Measurements from ENCODE around the gene HYI. TPM values are rescaled to one million over a fixed set of nuclear protein-coding genes. Genes with fewer than 3 reads are reported as not detected.

Gene HYI
- total RNA-seq, 1 donor from 2014 or later: 28.6 TPM

- Mint-ChIP-seq H3K9me3 (ENCODE audit: low read depth) (peaks cover 3% of the 10 kb centered on the region), H3K36me3 (ENCODE audit: low read depth) (peaks cover 45% of the 10 kb centered on the region)
These were observed 3.3 kb downstream of the HYI start for GRCh38 chr1:43450251-43450941.

GRCh38 chr1:43449708-43450069 lies 4.0 kb downstream of the HYI start:
- H3K36me3 Mint-ChIP-seq (ENCODE audit: low read depth): peaks cover 45% of the 10 kb centered on the region
- no peaks in the 10 kb centered on the region for H3K27me3 Mint-ChIP-seq (ENCODE audit: low read depth)
- H3K4me3 Mint-ChIP-seq (ENCODE audit: unreplicated experiment): no peak overlapping the region
- H3K4me1 Mint-ChIP-seq (ENCODE audit: low read depth): peaks cover 24% of the 10 kb centered on the region
- H3K27ac Mint-ChIP-seq (ENCODE audit: unreplicated experiment): no peak overlapping the region
- TF ChIP-seq CTCF (IDR thresholded peaks at IDR 0.05): no peak
- H3K9me3 Mint-ChIP-seq (ENCODE audit: low read depth): peaks cover 3% of the 10 kb centered on the region
- no peak for DNase-seq (ENCODE audit: low spot score)

More at GRCh38 chr1:43450251-43450941, 3.3 kb downstream of the HYI start:
- Mint-ChIP-seq H3K27ac (ENCODE audit: unreplicated experiment) (no peak overlapping the region), H3K27me3 (ENCODE audit: low read depth) (no peaks in the 10 kb centered on the region), H3K4me1 (ENCODE audit: low read depth) (peaks cover 25% of the 10 kb centered on the region), H3K4me3 (ENCODE audit: unreplicated experiment) (no peak overlapping the region)
- no peak for DNase-seq (ENCODE audit: low spot score)
- no peak for TF ChIP-seq CTCF (IDR thresholded peaks at IDR 0.05)

- no peaks in the 10 kb centered on the region for H3K27me3 Mint-ChIP-seq (ENCODE audit: low read depth)
- no peak overlapping the region for H3K27ac Mint-ChIP-seq (ENCODE audit: unreplicated experiment)
- peaks cover 18% of the 10 kb centered on the region for H3K4me1 Mint-ChIP-seq (ENCODE audit: low read depth)
- no peak for TF ChIP-seq CTCF (IDR thresholded peaks at IDR 0.05)
- no peak for DNase-seq (ENCODE audit: low spot score)
- H3K9me3 Mint-ChIP-seq (ENCODE audit: low read depth): no peaks in the 10 kb centered on the region
- H3K4me3 Mint-ChIP-seq (ENCODE audit: unreplicated experiment): no peak overlapping the region
- peaks cover 45% of the 10 kb centered on the region for H3K36me3 Mint-ChIP-seq (ENCODE audit: low read depth)
These were observed 4.6 kb downstream of the HYI start for GRCh38 chr1:43448955-43449707.

- DNase-seq (ENCODE audit: low spot score): no peak
- peaks cover 47% of the 10 kb centered on the region for H3K36me3 Mint-ChIP-seq (ENCODE audit: low read depth)
- H3K4me1 Mint-ChIP-seq (ENCODE audit: low read depth): peaks cover 14% of the 10 kb centered on the region
- H3K9me3 Mint-ChIP-seq (ENCODE audit: low read depth): no peaks in the 10 kb centered on the region
- no peak overlapping the region for H3K27ac Mint-ChIP-seq (ENCODE audit: unreplicated experiment)
- H3K4me3 Mint-ChIP-seq (ENCODE audit: unreplicated experiment): no peak overlapping the region
- no peak for TF ChIP-seq CTCF (IDR thresholded peaks at IDR 0.05)
- H3K27me3 Mint-ChIP-seq (ENCODE audit: low read depth): no peaks in the 10 kb centered on the region
These were observed 5.6 kb downstream of the HYI start for GRCh38 chr1:43447891-43448708.
